B cell (primary cell): ENCODE data around the gene DNAI1.

Source experiments
- EZH2 ChIP-seq: IDR thresholded peaks from 2 replicates; pipeline ENCODE4 v1.6.1; 2012; ENCODE audit warnings: borderline replicate concordance, low read depth, mild to moderate bottlenecking, moderate library complexity, low read length; ENCODE audit not compliant: insufficient read depth, poor library complexity, severe bottlenecking
- TF ChIP-seq, protein P1 (sequence below): fragments of 200-600 bp; IDR thresholded peaks from one replicate; pipeline ENCODE4 v1.8.0; 2022; ENCODE audit warnings: antibody characterized with exemption, mild to moderate bottlenecking

DNA sequence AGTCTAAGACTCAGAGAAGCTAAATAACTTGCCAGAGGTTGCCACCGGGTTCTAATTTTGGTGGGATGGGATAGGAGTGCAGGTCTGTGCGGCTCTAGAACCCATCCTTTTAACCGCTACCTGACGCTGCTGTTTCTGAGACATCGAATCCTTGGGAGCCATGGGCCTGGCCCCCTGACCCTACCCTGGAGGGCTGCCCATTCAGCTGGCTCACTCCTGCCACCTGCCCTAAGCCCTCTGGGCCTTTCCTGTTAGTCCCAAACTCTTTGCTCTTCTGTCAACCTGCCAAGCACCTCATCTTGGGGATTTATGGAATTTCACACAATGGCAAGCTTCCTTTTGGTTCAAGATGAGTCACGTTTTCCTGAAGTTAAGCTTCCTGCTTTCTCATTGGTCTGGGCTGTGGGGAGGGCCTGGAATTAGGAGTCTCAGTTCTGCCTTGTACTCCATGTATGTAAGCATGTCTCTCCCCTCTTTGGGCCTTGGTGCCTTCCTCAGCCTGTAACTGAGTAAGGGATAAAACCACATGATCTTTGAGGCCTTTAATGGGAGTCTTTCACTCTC is 37.6 kb downstream of the DNAI1 start:
- TF ChIP-seq, protein P1, sequence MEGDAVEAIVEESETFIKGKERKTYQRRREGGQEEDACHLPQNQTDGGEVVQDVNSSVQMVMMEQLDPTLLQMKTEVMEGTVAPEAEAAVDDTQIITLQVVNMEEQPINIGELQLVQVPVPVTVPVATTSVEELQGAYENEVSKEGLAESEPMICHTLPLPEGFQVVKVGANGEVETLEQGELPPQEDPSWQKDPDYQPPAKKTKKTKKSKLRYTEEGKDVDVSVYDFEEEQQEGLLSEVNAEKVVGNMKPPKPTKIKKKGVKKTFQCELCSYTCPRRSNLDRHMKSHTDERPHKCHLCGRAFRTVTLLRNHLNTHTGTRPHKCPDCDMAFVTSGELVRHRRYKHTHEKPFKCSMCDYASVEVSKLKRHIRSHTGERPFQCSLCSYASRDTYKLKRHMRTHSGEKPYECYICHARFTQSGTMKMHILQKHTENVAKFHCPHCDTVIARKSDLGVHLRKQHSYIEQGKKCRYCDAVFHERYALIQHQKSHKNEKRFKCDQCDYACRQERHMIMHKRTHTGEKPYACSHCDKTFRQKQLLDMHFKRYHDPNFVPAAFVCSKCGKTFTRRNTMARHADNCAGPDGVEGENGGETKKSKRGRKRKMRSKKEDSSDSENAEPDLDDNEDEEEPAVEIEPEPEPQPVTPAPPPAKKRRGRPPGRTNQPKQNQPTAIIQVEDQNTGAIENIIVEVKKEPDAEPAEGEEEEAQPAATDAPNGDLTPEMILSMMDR, result no peak
- TF ChIP-seq EZH2, result no peak
